Left hindlimb (tissue), 1 donor: ENCODE measurements around the gene EFNA5.

Experiments used
- DNase-seq: peaks from one replicate; pipeline ENCODE4 v3.0.0-alpha.2; 2018

EFNA5 gene

DNA sequence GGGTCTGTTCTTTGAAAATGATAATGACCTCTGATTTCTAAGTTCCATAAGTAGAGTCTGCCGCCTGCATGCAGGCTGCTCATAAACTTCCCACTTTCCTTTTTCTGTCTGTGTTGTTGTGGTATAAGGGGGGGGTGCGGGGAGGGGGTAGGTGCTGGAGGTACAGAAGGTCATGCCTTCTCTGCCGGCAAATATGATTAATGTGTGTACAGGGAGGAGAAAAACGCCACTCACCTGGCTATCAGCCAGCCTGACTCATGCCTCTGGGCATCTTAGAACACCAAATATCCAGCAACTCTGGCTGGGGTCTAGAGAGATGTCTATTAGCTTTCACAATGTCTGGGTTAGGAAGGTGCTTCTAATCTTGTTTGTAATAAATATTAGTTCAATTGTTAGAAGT, 128.3 kb downstream of the EFNA5 start:
- DNase-seq = no peak

DNA sequence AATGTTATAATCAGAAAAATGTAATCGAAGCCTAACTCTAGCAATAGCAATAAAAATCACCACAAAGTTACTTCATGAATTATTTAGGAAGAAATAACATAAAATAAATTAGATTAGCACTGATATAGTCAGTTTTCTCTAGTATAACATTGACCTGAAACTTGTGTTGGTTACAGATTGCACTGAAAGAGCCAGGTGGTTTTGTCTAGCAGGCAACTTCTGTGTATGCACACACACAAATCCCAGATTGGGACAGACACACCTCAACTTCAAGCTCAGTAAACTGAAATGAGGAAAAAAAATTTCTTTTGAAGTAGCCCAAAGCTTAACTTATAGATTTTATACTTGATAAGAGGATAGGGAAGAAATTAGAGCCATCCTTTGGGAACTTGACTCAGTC, 129.3 kb downstream of the EFNA5 start:
- no peak for DNase-seq

DNA sequence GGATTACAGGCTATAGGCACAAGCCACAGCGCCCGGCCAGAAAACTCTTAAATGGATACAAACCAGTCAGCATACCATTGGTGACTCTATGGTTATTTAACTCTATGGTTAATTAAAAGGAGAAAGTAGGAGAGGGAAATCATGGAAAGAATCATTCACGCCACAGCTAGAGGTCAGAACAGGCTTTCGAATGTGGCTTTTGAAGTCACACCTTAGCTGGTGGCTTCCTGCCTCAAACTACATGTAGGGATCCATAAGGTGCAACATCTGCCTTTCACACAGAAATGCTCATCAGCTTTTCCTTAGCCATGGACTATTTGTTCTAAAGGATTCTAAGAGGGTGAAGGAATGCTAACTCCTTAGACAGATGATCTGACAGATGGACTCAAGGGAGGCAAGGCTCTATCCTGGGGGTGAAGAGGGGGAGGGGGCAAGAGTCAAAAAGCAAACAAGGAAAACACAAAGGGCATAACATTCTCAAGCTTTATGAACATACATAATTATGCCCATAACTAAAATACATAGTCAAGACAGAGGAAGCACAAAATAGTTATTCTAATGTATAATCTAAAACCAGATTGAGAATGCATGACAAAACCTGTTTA, 130.9 kb downstream of the EFNA5 start:
- no peak for DNase-seq

DNA sequence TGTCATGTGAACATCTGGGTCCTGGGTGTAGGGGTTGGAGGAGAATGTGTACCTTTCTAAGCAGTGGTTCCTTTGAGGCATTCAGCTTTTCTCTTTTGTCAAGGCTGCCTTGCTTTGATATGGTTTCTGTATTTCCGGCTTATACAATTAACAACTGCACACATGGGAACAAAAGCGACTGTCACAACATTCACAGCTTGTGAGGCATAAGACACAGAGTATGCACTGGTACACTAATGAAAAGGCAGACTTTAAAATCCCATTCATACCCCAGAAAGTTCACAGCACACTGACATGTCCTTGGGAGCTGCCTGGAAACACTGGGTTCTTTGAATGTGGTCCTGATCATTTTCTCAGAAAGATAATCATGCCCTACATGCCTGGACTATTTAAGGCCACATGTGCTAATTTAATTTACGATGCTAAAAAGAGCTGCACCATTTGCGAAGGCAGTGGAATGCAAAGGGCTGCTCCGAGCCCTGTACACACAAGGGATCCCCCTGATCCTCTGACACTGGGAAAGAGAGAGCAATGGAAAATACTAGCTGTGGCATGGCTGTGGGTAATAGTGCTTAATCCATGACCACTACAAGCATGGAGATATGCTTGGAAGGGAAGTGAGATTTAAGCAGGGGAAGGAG, 131.8 kb downstream of the EFNA5 start:
- DNase-seq = peak; percentile 42

DNA sequence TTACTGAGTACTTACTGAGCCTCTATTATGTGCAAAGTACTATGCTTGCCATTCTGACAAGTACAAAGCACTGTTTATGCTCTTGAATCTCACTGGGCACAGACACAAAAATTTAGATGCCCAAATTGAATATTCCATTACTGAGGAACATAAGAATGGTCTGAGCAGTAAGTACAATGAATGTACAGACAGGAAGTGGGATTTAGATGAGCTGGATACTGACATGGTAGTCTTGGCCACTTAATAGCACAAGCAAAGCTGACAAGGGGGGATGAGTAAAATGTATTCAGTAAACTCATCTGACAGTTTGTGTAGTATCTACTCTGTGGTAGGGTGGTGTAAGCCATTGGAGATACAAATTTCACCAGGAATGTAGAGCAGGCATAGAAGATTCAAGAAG, 132.4 kb downstream of the EFNA5 start:
- no peak for DNase-seq

DNA sequence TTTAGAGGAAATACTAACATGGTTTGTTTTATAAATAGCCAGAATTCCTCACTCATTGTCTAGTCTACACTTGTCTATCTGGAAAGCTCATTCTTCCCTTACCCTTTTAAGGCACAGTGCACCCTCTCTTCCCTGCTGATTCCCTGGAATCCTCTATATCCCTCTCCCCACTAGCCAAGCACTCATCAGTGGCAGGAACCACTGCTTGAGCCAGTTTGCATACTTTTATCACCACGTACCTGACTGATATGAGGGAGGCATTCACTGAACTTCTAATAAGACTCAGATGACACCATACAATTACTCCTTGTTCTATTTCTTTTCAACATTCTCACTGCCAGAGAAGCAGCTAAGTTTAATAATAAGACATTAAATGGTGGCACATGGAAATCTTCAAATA, 134.9 kb downstream of the EFNA5 start:
- no peak for DNase-seq

DNA sequence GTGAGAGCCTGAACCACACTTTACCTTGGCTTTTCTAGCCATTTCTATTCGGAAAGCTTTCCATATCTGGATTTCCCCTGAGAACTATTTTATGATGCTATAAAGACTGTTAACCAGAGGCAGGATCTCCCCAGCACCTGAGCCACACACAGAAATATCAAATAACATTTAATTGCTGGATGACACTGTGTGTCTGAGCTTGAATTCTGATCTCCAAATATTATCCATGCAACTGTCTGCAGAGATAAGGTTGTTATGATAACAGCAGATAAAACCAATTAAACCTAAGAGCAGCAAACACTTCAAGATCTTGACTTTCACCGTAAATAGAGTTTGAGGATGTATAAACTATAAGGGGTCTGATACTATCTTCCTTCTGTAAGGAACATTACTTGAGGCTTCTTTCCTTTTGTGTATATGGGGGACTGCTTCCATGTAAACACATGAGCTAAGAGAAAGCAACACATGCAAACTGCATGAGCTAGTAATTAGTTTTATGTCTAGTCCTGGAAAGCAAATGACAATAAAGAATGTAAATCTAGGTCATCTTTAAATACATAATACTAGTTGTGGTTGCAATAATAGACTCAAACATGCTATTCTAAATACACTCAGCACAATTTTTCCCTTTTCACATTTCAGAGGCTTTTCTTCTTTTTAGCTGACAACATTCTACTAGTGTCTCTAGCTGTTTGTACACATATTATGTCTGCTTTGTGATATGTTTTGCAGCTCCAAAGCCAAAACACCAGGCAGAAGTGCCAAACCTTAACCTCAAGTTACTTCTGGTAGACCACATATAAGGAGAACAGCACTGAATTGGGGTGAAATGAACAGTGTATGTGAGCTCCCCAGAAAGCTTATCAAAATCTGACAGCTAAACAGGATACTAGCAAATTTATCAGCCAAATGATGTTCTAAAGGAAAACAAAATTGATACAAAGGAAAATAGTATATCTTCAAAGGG, 136.5 kb downstream of the EFNA5 start:
- DNase-seq = no peak

DNA sequence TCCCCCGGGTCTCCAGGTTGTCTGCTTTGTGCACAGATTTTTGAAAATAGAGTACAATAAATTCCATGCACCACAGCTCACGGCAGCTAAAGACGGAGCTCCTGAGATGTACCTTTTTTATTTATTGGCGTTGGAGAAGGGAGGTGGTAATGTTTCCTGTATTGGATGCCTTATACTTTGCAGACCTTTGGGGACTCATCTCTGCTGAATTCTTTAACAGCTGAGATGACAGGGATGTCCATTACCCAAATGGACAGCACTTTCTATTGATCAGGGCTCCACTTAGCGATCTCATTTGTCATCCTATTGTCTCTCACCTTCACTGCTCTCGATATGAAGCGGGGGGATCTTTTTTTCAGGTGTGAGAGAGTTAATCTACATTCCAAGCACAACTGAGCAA, 137.8 kb downstream of the EFNA5 start:
- DNase-seq = no peak

DNA sequence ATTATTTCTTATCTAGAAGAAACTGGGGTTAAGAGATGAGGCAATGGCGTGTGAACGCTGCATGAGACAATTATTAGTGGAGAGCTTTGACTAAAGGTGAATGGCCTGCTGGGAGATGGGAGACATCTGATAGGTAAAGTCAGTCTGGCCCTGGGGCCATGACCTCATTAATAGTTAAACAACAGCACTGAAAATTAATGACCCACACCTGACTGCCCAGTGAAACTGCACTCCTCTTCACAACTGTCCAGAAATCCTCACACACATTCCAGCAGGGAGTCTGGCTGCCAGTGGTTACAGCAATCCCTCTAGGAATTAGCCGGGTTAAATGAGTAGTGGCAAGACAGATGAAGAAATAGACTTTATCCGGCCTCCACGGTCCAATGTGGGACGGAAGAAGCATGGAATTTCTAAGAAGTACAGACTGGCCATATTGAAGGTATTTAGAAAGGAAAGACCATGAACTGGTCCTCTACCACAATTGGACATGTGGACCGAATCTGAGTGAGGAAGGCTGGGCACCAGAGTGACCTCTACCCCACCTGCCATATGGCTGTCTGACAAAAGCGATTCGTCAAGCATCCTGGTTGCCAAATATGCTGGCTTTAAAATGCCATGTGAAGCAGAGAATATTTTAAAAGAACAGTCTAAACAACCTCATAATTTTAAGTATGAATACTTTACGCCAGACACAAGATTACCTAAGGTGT, 138.4 kb downstream of the EFNA5 start:
- DNase-seq = no peak

DNA sequence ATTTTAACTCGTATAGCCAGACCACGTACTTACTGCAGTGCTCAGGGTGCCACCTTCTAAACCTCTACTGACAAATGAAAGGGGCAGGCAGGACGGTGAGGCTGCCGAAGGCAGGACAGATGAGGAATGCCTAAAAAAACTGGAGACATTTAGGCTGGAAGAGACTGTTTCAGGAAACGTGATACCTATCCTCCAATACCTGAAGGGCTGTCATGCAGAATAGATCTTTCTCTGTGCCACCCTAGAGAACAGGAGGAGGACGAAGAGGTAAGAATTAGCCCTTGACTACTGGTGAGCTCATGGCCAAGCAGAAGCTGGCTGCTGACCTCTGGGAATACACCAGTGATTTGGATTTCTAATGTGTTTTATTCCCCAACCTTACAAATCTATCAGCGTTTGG, 139.4 kb downstream of the EFNA5 start:
- DNase-seq = no peak

DNA sequence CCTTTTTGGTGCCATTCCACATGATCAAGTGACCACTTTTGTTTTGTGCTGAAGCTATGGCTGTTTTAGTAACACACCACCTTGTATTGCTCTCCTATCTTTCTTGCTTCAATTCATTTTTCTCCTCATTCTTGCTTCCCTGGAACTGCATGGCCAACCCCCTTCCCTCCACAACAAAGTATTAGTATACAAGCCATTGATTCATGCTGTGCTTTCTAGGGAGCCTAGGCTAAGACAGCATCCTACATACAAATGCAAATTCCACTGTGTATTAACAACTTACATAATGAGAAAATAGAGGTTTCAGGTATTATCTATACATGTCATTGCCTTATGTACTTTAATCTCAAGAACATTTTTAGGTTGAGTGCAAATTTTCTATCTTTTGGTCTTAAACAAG, 141.1 kb downstream of the EFNA5 start:
- no peak for DNase-seq

DNA sequence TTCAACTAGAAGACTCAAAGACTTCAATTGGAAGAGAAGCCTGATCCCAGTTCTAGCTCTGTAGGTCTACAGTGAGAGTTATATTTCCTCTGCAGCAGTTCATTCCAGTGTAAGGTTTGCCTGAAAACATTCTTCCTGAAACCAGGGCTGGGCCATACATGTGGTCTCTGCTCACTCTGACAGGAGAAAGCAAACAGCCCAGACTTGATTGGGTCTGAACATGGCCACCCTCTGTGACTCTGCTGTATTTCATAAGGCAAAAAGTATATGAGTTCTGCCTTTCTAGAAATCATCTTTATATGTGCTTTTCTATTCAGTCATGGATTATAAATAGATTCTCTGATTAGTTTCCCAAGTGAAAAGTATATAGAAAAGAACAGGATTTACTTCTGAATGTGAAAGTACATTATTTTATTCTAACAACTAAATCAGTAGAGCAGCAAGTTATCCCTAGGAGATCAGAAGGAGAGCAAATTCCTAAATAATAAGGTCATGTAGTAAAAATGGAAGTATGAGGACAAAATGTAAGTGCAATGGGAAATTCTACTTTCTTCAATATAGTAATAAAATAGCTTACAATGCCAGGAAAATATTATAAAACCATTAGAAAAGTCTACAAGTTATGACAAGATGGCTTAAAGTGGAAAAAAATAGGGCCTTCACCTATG, 144.3 kb downstream of the EFNA5 start:
- no peak for DNase-seq

DNA sequence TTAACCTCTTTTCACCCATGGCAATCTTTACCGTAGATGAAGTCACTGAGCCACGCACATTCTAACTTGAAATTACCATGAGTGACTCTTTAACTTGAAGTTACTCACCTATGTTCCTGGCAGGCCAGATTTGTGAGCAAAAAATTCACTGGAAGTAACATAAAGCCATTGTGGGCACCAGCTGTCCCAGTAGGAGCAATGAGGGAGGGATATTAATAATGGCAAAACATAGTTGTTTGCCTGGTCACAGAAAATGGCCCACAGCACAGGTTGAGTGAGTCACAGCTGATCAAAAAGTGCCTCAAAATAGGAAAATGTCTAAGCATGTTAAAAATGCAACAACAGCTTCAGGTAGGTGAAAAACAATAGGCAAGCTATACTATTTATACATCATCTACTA, 146.6 kb downstream of the EFNA5 start:
- no peak for DNase-seq

DNA sequence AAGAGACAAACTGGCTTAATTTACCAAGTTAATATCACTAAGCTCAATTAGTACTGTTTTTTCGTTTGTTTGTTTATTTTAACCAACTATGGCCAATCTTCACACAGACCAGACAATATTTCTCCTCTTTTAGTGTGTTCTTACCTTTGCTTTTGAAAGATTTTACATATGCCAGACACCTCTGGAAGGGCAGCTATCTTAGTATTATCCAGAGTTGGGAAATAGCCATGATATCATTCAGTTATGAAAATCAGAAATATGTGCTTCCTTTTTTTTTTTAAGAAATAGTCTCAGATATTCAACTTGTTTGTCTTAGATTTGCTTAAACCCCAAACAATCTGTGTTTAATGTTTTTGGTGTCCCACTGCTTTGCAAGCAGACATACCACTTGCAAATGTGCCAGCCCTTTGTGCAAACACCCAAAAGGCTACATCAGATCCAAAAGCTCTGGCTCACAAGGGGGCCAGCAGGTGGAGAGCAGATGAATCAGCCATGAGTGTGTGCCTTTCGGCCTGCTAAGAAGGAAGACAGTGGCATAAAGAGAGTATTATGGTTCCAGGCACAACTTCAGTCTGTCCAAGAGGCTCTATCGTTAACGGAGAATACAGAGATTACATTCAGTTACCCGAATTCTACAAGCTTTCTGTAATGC, 147.6 kb downstream of the EFNA5 start:
- no peak for DNase-seq

DNA sequence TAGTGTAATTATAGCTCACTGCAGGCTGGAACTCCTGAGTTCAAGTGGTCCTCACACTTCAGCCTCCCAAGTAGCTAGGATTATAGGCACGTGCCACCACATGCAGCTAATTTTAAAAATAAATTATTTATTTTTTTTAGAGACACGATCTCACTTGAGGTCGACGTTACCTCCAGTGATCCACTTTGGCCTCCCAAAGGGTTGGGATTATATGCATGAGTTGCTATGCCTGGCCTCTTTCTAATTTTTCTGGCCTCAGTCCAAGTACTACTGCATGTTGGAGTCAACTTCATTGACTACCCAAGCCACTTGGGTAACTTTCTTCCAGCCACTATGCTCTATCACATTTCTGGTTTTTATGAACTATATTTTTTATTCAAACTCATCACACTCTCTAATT, 148.3 kb downstream of the EFNA5 start:
- no peak for DNase-seq

DNA sequence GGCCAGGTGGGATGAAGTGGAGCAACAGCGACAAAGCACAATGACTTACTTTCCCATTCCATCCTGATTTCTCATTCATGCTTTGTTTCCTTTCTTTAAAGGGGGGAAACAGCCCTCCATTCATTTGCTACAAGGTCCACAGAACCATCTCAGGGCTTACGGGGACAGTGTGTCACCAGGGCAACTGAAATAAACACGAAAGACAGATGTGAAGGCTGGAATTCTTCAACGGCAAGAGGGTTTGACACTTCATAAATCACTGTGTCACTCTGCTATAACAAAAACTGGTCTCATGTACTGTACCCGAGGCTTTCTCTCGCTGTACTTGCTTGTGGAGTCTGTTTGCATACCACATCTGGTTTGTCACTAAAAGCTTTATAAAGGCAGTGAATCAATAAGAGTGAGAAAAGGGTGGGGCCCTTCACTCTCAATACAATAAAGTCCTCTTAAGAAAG, 150.8 kb downstream of the EFNA5 start:
- no peak for DNase-seq

DNA sequence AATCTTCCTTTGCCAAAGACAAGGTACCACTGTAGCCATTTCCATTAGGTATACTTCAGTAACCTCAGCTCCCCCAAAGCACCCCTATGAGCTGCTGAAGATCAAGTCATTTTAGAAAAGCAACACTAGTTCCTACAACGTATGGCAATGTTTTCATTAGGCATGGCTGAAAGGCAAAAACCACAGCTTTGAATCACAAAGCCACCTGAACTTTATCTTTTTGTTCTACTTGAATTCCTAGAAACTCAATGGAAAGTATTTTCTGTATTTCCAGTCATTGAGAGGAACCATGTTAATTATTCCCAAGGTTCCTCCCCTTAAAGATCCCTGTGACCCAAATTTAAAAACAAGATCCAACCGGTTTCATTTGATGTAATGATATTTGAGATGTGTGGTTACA, 152.1 kb downstream of the EFNA5 start:
- DNase-seq = no peak

DNA sequence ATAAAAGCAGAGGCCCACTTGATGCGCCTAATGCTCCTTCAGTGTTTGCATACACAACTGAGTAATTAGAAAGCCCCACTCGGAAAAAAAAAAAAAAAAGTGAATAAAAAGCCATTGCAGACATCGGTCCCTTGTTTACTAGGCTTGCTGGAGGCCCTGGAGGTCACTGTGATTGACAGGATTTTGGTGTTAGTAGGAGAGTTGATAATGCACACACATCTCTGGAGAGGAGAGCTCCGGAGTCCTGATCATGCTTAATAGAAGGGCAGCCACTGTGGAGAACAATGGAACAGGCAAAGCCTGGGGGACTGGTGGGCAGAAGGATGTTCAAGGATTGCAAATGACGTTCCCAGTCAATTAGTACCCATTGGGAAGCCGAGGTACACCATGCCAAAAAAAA, 152.5 kb downstream of the EFNA5 start:
- DNase-seq = no peak

DNA sequence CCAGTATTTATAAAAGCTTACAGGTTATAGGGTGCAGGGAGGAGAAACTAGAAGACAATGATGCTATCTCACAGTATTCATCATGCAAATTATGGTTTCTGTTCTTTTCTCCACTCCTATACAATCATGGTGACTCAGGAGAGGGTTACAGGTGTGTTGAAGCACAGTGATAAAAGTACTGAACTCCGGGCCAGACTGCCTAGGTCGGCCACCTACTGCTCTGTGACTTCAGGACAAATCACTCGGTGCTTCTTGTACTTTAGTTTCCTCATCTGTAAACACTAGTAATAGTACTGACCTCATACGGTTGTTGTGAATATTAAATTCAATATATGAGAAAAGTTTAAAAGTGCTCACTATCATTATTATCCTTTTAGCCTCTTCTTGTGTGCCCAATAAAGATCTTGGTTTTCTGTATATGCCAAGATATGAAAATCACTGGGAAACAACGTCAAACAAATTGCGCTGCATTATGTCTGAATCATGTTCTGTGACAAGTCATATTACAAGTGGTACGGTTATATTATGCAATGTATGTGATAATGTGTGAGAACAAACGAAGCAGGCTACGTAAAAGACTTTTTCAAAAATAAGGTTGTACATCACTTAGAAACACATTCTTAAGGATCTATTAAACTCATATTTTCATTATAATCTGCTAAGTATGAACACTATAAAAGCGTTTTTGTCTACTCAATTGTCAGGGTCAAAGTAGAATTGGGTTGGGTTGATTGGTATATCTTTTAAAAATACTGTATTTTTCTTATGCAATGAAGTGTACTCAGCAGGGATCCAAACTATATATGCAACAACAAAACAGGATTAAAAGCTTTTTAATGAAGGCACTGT, 153.3 kb downstream of the EFNA5 start:
- DNase-seq = no peak

DNA sequence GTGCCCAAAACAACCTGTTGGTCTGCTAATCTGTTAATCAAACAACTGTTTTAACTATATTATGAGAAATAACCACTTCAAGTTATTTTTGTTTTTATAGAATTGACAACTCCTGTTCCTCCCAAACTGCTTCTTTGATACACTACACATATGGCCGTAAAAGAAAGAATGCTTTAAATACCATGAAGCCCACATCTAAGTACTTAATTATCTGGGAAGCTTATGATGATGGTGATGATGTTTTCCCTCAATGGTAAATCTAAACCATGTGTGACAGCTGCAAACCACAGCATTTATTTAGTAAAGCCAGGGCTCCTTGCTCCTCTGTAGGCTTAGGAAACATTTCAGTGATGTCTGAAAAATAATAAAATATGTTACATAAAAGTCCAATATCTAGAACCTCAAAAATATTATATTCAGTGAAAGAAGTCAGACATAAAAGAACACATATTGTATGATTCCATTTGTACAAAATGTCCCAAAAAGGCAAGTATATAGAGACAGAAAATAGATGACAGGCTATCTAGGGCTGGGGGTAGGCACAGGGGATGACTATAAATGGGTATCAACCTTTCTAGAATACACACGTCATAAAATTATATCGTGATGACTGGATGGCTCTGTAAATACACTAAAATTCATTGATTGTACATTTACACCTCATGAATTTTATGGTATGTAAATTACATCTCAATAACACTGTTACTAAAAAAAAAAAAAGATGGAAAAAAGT, 154.1 kb downstream of the EFNA5 start:
- no peak for DNase-seq
